HG03139 (cell line): ENCODE data around the gene DDX28.
"Not testable (repeated sequence)": the region's sequence is repeated elsewhere in the genome, so short reads cannot be mapped to it uniquely, and the experiment has no call there.

ENCODE experiments used
- ATAC-seq: cut with Tn5 transposase; IDR thresholded peaks from one replicate; pipeline ENCODE4 v1.9.1; 2021; ENCODE audit not compliant: unreplicated experiment

DDX28 gene

GRCh38 chr16:68040506-68041288 lies 17.7 kb upstream of the DDX28 start:
- ATAC-seq, result peak; percentile 52

GRCh38 chr16:68037841-68038597 lies 15.0 kb upstream of the DDX28 start:
- ATAC-seq, result no peak

- no peak for ATAC-seq
Observed at GRCh38 chr16:68035227-68035626, 12.2 kb upstream of the DDX28 start.

GRCh38 chr16:68033101-68033500 lies 10.1 kb upstream of the DDX28 start:
- no peak for ATAC-seq

- ATAC-seq, result no peak
Observed at GRCh38 chr16:68031951-68032350, 8.9 kb upstream of the DDX28 start.

- ATAC-seq, result not testable (repeated sequence)
Observed at GRCh38 chr16:68030108-68030507, 7.1 kb upstream of the DDX28 start.

GRCh38 chr16:68028996-68029395 lies 6.0 kb upstream of the DDX28 start:
- no peak for ATAC-seq

GRCh38 chr16:68022278-68022727 lies 729 bp downstream of the DDX28 start:
- ATAC-seq, result no peak

- no peak for ATAC-seq
Observed at GRCh38 chr16:68021490-68021889, 1.5 kb downstream of the DDX28 start.

GRCh38 chr16:68019167-68019680 lies 3.8 kb downstream of the DDX28 start:
- no peak for ATAC-seq

GRCh38 chr16:68015681-68016080 lies 7.4 kb downstream of the DDX28 start, which contains the start of gene DPEP2NB:
DPEP2NB (minus strand) TSS chr16:68015911; CDS start chr16:68015770, 141 bp downstream.
- ATAC-seq, result no peak

- ATAC-seq, result no peak
Observed at GRCh38 chr16:68013440-68013839, 9.6 kb downstream of the DDX28 start.

GRCh38 chr16:68009872-68010271 lies 13.2 kb downstream of the DDX28 start:
- not testable (repeated sequence) for ATAC-seq

- ATAC-seq, result no peak
Observed at GRCh38 chr16:68009157-68009735, 13.8 kb downstream of the DDX28 start.

GRCh38 chr16:68005786-68006286 lies 17.2 kb downstream of the DDX28 start:
- no peak for ATAC-seq

- ATAC-seq, result no peak
Observed at GRCh38 chr16:68005211-68005610, 17.8 kb downstream of the DDX28 start.

GRCh38 chr16:68003031-68003430 lies 20.0 kb downstream of the DDX28 start:
- ATAC-seq, result no peak

GRCh38 chr16:68000450-68000849 lies 22.6 kb downstream of the DDX28 start:
- no peak for ATAC-seq

GRCh38 chr16:67999985-68000384 lies 23.0 kb downstream of the DDX28 start:
- no peak for ATAC-seq

GRCh38 chr16:67998779-67999688 lies 24.0 kb downstream of the DDX28 start, which contains the start of gene DPEP2:
DPEP2 (minus strand) TSS chr16:67999484; CDS start chr16:67993212, 6,272 bp downstream.
- ATAC-seq, result not testable (repeated sequence)
